Measurements from ENCODE around the gene PGRMC2.

DNA sequence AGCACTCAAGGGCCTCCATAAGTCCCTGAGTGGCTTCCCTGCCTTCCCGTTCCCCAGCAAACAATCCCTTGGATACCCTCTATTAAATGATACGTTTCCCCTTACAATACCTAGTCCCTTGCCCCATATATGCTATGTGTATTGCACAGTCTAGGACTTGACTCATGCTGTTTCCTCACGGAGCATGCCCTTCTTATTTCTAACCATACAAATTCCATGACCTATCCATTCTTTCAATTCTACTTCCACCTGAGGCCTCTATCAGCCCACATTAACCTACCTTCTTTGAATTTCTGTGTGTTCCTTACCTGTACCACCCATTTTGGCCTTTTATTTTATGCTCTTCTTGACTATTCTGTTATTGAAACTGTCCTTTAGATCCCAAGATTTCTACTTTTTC is 2.9 kb upstream of the PGRMC2 start:
- TF ChIP-seq, protein P1, sequence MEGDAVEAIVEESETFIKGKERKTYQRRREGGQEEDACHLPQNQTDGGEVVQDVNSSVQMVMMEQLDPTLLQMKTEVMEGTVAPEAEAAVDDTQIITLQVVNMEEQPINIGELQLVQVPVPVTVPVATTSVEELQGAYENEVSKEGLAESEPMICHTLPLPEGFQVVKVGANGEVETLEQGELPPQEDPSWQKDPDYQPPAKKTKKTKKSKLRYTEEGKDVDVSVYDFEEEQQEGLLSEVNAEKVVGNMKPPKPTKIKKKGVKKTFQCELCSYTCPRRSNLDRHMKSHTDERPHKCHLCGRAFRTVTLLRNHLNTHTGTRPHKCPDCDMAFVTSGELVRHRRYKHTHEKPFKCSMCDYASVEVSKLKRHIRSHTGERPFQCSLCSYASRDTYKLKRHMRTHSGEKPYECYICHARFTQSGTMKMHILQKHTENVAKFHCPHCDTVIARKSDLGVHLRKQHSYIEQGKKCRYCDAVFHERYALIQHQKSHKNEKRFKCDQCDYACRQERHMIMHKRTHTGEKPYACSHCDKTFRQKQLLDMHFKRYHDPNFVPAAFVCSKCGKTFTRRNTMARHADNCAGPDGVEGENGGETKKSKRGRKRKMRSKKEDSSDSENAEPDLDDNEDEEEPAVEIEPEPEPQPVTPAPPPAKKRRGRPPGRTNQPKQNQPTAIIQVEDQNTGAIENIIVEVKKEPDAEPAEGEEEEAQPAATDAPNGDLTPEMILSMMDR (IDR thresholded peaks at IDR 0.05; ENCODE audit: low read depth, low read length) = no peak
- no peak for TF ChIP-seq POLR2A (IDR thresholded peaks at IDR 0.05; ENCODE audit: extremely low read depth, insufficient read length)
- TF ChIP-seq MYC (IDR thresholded peaks at IDR 0.05; ENCODE audit: low read depth, low read length) = no peak
- TF ChIP-seq, protein P2, sequence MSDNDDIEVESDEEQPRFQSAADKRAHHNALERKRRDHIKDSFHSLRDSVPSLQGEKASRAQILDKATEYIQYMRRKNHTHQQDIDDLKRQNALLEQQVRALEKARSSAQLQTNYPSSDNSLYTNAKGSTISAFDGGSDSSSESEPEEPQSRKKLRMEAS (IDR thresholded peaks at IDR 0.05; ENCODE audit: low read depth, low read length) = no peak

All from NB4 (cell line).